Measurements from ENCODE around the gene PHF21A. TPM values are rescaled to one million over a fixed set of nuclear protein-coding genes. Genes with fewer than 3 reads are reported as not detected.

PHF21A gene
- total and polyA plus RNA-seq, 2 of the 13 experiments (the other 11 are each of a cell fraction or from before 2014, with no cell fraction given): 4.1 to 34.6 TPM

- TF ChIP-seq CTCF (CRISPR knock-in tag; IDR thresholded peaks at IDR 0.05) (no peak), NONO (IDR thresholded peaks at IDR 0.05) (no peak), NONO (CRISPR knock-in tag; conservative IDR thresholded peaks at IDR 0.05) (peak; percentile 47; the same call in 1 of the 2 replicates), HOXA5 (CRISPR knock-in tag; IDR thresholded peaks at IDR 0.05) (peak; percentile 65; the same call in 1 of the 2 replicates), ZUFSP (CRISPR knock-in tag; IDR thresholded peaks at IDR 0.05; ENCODE audit: borderline replicate concordance) (no peak), PCBP1 (IDR thresholded peaks at IDR 0.05; ENCODE audit: borderline replicate concordance, low read depth, low read length) (no peak), ZFY (CRISPR knock-in tag; IDR thresholded peaks at IDR 0.05) (peak; percentile 64; the same call in 1 of the 2 replicates), ZSCAN31 (CRISPR knock-in tag; IDR thresholded peaks at IDR 0.05; ENCODE audit: low read depth) (peak; percentile 85), CENPBD1 (CRISPR knock-in tag; IDR thresholded peaks at IDR 0.05; ENCODE audit: borderline replicate concordance, low read depth) (no peak), ZNF256 (CRISPR knock-in tag; conservative IDR thresholded peaks at IDR 0.05) (no peak), ZNF891 (CRISPR knock-in tag; IDR thresholded peaks at IDR 0.05) (peak; percentile 80; the same call in 1 of the 2 replicates), NCOA5 (CRISPR knock-in tag; IDR thresholded peaks at IDR 0.05) (no peak), ZNF414 (CRISPR knock-in tag; IDR thresholded peaks at IDR 0.05) (no peak), ZBTB25 (CRISPR knock-in tag; IDR thresholded peaks at IDR 0.05) (peak; percentile 41), BRD4 (CRISPR knock-in tag; IDR thresholded peaks at IDR 0.05) (no peak), TEAD2 (CRISPR knock-in tag; IDR thresholded peaks at IDR 0.05) (no peak), SNAPC4 (CRISPR knock-in tag; IDR thresholded peaks at IDR 0.05) (no peak), ZNF501 (CRISPR knock-in tag; IDR thresholded peaks at IDR 0.05) (peak; percentile 88), JDP2 (CRISPR knock-in tag; IDR thresholded peaks at IDR 0.05; ENCODE audit: borderline replicate concordance) (no peak)
Measured at GRCh38 chr11:45917623-45918330, 203.5 kb downstream of the PHF21A start, which contains the start of gene PEX16 (continued).
